ENCODE results near the gene SCAF4. TPM values are rescaled to one million over a fixed set of nuclear protein-coding genes. Genes with fewer than 3 reads are reported as not detected.

SCAF4 gene
- total RNA-seq, 1 donor from 2014 or later: 14.2 TPM

DNA sequence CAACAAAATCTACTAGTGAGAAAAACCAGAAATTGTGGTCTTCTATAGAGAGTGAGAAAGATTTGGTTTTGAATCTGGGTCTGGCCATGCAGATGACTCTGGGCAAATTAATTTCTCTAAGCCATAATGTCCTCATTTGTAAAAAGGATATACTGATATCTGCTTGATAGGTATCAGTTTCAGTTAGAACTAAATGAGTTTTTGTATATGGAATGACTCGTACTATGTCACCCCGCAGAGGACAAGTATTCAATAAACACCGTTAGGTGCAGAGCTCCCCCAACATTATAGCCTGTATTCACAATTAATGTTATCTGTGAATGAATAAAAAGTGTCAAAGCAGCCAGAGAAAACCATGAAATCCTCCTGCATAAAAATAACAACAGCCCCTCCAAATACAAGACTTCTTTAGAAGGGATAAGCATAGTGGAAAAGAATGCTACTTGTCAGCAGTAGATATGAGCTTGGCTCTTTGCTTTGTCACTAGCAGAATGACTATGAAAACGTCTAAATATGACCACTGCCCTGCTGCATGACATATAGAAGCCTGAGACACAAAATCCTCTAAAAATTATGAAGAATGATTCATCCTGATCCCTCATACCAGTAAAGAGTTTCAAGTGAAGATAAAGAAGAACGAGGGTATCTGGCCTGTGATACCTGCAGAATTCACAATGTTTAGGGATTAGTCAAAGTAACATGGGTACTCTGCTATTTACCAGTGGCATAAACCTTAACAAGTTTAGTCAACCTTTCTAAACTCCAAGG lies 17.8 kb downstream of the SCAF4 start:
- Histone ChIP-seq H3K4me3 (ENCODE audit: low read depth, low read length) (no peak overlapping the region), H3K27me3 (ENCODE audit: control insufficient read depth, insufficient read depth, low read length) (no peaks in the 10 kb centered on the region), H3K36me3 (ENCODE audit: control insufficient read depth, insufficient read depth, low read length) (no peaks in the 10 kb centered on the region)
- no peak for DNase-seq (ENCODE audit: low read depth)
- TF ChIP-seq, protein P1, sequence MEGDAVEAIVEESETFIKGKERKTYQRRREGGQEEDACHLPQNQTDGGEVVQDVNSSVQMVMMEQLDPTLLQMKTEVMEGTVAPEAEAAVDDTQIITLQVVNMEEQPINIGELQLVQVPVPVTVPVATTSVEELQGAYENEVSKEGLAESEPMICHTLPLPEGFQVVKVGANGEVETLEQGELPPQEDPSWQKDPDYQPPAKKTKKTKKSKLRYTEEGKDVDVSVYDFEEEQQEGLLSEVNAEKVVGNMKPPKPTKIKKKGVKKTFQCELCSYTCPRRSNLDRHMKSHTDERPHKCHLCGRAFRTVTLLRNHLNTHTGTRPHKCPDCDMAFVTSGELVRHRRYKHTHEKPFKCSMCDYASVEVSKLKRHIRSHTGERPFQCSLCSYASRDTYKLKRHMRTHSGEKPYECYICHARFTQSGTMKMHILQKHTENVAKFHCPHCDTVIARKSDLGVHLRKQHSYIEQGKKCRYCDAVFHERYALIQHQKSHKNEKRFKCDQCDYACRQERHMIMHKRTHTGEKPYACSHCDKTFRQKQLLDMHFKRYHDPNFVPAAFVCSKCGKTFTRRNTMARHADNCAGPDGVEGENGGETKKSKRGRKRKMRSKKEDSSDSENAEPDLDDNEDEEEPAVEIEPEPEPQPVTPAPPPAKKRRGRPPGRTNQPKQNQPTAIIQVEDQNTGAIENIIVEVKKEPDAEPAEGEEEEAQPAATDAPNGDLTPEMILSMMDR (IDR thresholded peaks at IDR 0.05; ENCODE audit: insufficient read depth, low read length, poor library complexity, severe bottlenecking): no peak

DNA sequence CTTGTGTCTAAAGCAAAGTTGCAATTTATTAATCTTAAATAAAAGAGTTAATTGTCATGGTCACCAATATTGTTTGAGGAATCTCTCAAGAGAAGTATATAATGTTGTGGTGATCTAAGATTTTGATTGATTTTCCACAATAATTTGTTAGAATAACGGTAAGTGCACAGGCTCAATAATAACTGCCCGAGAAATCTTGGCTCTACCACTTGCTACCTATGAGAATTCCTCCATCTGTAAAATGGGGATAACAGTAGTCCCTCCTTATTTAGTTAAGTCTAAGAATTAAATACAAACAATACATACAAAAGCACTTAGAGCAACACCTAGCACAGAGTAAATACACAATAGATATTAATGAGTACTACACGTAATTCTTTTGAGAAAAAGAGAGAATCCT lies 18.8 kb downstream of the SCAF4 start:
- no peak for DNase-seq (ENCODE audit: low read depth)
- TF ChIP-seq, protein P1 (IDR thresholded peaks at IDR 0.05; ENCODE audit: insufficient read depth, low read length, poor library complexity, severe bottlenecking): no peak
- Histone ChIP-seq H3K4me3 (ENCODE audit: low read depth, low read length) (no peak overlapping the region), H3K27me3 (ENCODE audit: control insufficient read depth, insufficient read depth, low read length) (no peaks in the 10 kb centered on the region), H3K36me3 (ENCODE audit: control insufficient read depth, insufficient read depth, low read length) (no peaks in the 10 kb centered on the region)

DNA sequence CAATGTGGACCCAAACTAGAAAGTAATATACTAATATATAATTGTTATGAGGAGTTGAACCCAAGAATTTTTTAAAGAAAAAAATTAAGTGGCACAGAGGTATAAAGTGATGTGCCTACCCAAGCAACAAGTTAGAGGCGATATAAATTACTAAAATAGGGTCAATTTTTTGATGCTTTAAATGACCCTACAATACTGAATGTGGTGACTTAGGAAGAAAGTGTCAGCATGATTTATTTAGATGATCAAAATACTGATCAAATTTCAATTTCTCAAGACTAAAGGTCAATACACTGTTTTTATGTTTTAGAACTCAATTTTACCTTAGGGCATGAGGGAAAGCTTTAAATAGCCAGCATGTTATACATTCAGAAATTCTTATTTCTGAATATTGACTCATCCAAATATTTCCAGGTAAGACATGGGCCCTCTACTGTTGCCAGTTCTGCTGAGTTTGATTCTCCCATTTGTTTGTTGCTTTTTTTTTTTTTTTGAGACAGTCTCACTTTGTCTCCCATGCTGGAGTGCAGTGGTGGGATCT lies 20.1 kb downstream of the SCAF4 start:
- no peaks in the 10 kb centered on the region for H3K36me3 ChIP-seq (ENCODE audit: control insufficient read depth, insufficient read depth, low read length)
- no peak overlapping the region for H3K4me3 ChIP-seq (ENCODE audit: low read depth, low read length)
- no peaks in the 10 kb centered on the region for H3K27me3 ChIP-seq (ENCODE audit: control insufficient read depth, insufficient read depth, low read length)
- TF ChIP-seq, protein P1 (IDR thresholded peaks at IDR 0.05; ENCODE audit: insufficient read depth, low read length, poor library complexity, severe bottlenecking): no peak
- no peak for DNase-seq (ENCODE audit: low read depth)

DNA sequence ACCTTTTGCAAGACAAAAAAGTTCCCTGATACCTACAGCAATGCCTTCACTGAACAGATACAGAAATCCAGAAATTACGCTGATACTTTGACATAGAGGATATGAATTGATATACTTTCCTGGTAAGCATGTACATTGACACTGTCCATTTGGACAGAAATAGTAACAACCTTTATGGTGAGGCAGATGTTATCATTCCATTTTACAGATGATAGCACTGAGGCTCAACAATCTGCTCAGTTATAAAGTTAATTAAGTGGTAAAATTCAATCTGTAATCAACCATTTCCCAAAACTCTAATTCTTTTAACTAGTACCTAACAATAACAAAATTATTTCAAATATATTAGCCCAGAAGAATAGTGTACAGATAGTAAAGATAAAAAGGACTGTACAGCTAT lies 20.6 kb downstream of the SCAF4 start:
- no peak overlapping the region for H3K4me3 ChIP-seq (ENCODE audit: low read depth, low read length)
- no peaks in the 10 kb centered on the region for H3K36me3 ChIP-seq (ENCODE audit: control insufficient read depth, insufficient read depth, low read length)
- no peaks in the 10 kb centered on the region for H3K27me3 ChIP-seq (ENCODE audit: control insufficient read depth, insufficient read depth, low read length)
- no peak for DNase-seq (ENCODE audit: low read depth)
- TF ChIP-seq, protein P1 (IDR thresholded peaks at IDR 0.05; ENCODE audit: insufficient read depth, low read length, poor library complexity, severe bottlenecking): no peak

DNA sequence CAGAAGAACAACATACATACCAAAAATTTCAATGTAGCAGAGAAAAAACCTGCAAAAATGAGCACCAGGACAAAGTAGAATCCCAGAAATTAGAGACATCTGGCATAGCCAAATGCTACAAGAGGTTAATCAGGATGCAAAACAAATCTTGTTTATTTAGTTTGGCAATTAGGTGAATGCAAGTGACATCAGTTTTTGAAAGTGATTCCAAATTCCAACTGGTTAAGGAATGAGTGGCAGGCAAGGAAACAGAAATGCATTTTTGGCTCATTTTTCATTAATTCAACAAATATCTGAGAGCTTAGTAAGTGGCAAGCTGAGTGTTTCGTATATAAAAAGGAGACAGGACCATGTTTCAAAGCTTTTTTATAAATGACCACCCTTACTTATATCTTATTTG lies 21.3 kb downstream of the SCAF4 start:
- Histone ChIP-seq H3K36me3 (ENCODE audit: control insufficient read depth, insufficient read depth, low read length) (no peaks in the 10 kb centered on the region), H3K4me3 (ENCODE audit: low read depth, low read length) (no peak overlapping the region), H3K27me3 (ENCODE audit: control insufficient read depth, insufficient read depth, low read length) (no peaks in the 10 kb centered on the region)
- no peak for DNase-seq (ENCODE audit: low read depth)
- TF ChIP-seq, protein P1 (IDR thresholded peaks at IDR 0.05; ENCODE audit: insufficient read depth, low read length, poor library complexity, severe bottlenecking): no peak

DNA sequence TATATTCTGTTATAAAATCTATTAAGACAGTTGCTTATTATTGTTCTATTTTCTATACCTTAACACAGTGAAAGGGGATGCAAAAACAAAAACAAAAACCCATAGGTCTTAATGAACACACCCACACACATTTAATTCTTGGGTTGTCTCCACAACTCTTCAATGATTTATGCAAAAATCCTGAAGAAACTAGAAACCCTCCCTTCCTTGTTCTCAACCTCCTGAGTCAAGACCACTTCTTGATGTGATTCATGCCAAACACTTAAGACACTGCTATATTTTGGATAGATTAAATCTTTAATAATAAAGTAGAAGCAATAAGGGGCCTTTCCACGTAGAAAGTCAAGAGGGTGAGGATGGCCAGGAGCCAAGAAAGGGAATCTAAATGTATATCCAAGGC lies 23.4 kb downstream of the SCAF4 start:
- no peak overlapping the region for H3K4me3 ChIP-seq (ENCODE audit: low read depth, low read length)
- TF ChIP-seq, protein P1 (IDR thresholded peaks at IDR 0.05; ENCODE audit: insufficient read depth, low read length, poor library complexity, severe bottlenecking): no peak
- H3K36me3 ChIP-seq (ENCODE audit: control insufficient read depth, insufficient read depth, low read length): no peaks in the 10 kb centered on the region
- no peaks in the 10 kb centered on the region for H3K27me3 ChIP-seq (ENCODE audit: control insufficient read depth, insufficient read depth, low read length)
- DNase-seq (ENCODE audit: low read depth): no peak
